ENCODE results near the gene SELENBP1.

Gene SELENBP1

DNA sequence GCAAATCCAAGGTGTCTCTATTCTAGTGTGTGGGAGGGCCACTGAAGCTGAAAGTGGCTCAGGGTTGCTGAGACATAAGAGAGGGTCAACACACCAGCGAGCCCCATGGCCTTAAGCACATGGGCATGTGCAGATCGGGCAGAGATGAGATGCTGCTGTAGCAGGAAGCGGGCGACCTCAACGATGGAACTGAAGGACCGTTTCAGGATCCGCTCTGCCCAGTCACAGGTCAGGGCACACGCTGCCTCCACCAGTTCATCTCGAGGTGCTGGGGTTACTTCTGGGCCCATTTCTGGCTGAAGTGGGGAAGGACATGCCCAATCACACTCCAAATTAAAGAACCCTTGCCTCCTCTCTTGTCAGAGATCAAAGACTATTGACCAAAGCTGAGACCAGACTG, 28.9 kb downstream of the SELENBP1 start:
- Mint-ChIP-seq H3K27ac (peak overlapping the region; percentile 92), H3K4me3 (no peak overlapping the region), H3K27me3 (no peaks in the 10 kb centered on the region), H3K36me3 (peaks cover 38 to 43% of the 10 kb centered on the region in 2 donors), H3K9me3 (no peaks in the 10 kb centered on the region), H3K4me1 (peaks cover 55 to 81% of the 10 kb centered on the region in 2 donors)
- ATAC-seq (replicated peaks) (no peak), DNase-seq (no peak)

DNA sequence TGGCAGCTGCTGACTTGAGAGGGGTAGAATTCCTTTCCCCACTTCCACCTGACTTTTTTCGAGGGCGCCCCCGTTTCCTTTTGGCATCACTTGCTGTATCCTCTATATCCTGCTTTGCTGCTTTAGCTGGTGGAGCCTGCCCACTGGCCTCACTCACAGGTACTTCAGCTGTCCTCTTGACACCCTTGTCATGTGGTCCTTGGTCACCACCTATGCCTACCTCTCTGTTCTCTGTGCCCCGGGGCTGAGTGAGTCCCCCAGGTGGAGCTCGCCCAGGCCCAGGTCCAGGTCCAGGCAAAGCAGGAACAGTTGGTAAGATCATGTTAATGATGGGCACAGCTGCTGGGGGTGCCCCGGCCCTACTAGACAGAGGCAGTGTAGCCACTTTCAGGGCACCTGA, 29.9 kb downstream of the SELENBP1 start:
- no peak for ATAC-seq (replicated peaks)
- H3K27ac Mint-ChIP-seq = peak overlapping the region; percentile 92
- peaks cover 39 to 43% of the 10 kb centered on the region in 2 donors for H3K36me3 Mint-ChIP-seq

DNA sequence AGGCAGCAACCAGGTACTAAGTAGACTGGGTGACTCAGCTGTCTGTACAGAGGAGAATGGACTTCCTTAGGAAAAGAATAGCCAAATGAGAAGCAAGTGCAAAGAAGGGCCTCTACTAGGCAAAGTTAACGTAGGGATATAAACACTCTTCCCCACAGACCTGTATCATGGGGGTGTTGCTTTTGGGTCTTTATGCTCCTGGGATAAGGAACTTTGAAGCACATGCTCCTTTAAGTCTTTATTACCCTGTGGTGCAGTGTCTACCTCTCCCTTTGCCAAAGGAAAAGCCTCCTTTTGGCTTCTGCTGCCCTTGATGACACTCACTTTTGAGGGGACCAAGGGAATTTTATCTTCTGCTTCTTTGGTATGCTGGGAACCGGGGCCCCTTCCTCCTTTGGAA, 30.5 kb downstream of the SELENBP1 start:
- ATAC-seq (replicated peaks) = no peak
- Mint-ChIP-seq H3K27ac (peak overlapping the region; percentile 92), H3K9me3 (no peaks in the 10 kb centered on the region), H3K36me3 (peaks cover 38 to 43% of the 10 kb centered on the region in 2 donors), H3K27me3 (no peaks in the 10 kb centered on the region), H3K4me3 (no peak overlapping the region), H3K4me1 (peaks cover 45 to 70% of the 10 kb centered on the region in 2 donors)
- no peak for DNase-seq

More for the DNA sequence above, 29.9 kb downstream of the SELENBP1 start:
- no peak for DNase-seq
- Mint-ChIP-seq H3K27me3 (no peaks in the 10 kb centered on the region), H3K9me3 (no peaks in the 10 kb centered on the region), H3K4me1 (peaks cover 47 to 74% of the 10 kb centered on the region in 2 donors), H3K4me3 (no peak overlapping the region)

DNA sequence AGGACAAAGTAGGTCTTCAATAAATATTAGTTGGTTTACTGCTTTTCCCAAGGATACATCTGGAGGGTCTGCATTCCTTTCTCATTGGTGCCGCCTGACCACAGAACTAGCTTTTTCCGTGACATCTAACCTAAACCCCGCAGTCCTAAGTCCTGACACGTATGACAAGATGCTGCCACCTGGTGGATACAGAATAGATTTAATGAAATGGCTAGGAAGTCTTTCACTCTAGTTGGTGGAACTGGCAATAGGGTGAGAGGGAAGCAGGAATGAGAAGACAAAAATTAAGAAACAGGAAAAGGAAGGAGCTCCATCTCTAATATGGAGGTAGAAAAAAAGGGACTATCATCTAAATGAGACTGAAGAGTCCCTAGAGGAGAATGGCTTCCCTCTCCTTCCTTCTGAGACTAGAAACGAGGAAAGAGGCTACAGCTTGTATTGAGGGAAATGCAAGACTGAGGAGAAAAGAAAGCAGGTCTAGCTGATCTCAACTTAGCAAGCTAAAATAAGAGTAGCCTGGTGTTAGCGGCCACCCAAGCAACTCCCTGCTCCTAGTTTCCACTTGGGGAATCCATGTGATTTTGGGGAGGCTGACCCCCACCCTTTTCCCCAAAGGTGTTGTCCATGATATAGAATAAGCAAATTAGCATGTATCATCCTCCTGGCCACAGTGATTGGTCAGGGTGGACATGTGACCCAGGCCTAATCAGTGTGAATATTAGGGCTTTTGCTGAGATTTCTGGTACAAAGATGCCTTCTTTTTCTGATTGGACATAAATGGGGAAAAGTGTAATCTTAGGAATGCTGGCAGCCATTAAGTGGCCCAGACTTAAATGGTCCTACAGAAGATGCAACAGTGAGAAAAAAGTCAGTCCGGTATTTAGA, 31.4 kb downstream of the SELENBP1 start:
- Mint-ChIP-seq H3K4me1 (peaks cover 40 to 61% of the 10 kb centered on the region in 2 donors), H3K27ac (peak overlapping the region; percentile 6), H3K9me3 (no peaks in the 10 kb centered on the region), H3K27me3 (no peaks in the 10 kb centered on the region), H3K4me3 (no peak overlapping the region), H3K36me3 (peaks cover 31 to 35% of the 10 kb centered on the region in 2 donors)
- DNase-seq = peak; percentile 23
- ATAC-seq (replicated peaks) = peak; percentile 89

DNA sequence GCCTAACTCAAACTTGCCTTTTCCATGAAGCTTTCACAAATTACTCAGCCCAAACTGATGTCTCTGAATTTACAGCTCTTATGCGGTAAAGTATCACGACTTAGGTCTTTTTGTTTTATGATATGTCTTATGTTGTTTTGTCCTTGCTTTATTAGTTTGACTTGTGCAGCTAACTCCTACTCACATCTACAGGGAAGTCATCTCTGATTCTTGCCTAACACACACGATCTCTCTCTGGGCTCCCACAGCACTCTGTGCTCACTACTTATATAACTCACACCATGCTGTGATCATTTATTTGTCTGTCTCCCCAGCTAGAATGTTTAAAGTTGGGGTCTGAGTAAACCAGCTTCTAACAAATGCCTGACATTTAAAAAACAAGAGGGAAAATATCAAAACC, 35.9 kb downstream of the SELENBP1 start:
- no peaks in the 10 kb centered on the region for H3K9me3 Mint-ChIP-seq
- H3K4me1 Mint-ChIP-seq = peaks cover 8 to 18% of the 10 kb centered on the region in 2 donors
- DNase-seq (no peak), ATAC-seq (replicated peaks) (no peak)
- peaks cover 5 to 6% of the 10 kb centered on the region in 2 donors for H3K36me3 Mint-ChIP-seq
- no peaks in the 10 kb centered on the region for H3K27me3 Mint-ChIP-seq
- H3K27ac Mint-ChIP-seq = no peak overlapping the region
- H3K4me3 Mint-ChIP-seq = no peak overlapping the region

DNA sequence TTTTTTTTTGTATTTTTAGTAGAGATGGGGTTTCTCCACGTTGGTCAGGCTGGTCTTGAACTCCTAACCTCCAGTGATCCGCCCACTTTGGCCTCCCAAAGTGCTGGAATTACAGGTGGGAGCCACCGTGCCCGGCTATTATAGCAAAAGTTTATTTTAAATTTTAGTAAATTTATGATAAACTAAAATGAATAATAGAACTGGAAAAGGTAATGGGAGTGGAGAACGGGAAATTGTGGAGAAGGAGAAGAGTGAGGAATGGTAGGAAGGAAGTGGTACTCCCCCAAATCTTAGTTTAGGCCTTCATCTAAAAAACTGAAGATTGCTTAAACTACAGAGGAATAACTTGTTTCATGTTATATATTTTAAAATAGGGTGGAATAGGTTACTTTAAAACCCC, 37.7 kb downstream of the SELENBP1 start:
- no peaks in the 10 kb centered on the region for H3K27me3 Mint-ChIP-seq
- ATAC-seq (replicated peaks) (no peak), DNase-seq (no peak)
- H3K4me3 Mint-ChIP-seq = no peak overlapping the region
- no peaks in the 10 kb centered on the region for H3K9me3 Mint-ChIP-seq
- peaks cover under 1 to 7% of the 10 kb centered on the region in 2 donors for H3K4me1 Mint-ChIP-seq
- peaks cover 1 to 3% of the 10 kb centered on the region in 2 donors for H3K36me3 Mint-ChIP-seq
- no peak overlapping the region for H3K27ac Mint-ChIP-seq

DNA sequence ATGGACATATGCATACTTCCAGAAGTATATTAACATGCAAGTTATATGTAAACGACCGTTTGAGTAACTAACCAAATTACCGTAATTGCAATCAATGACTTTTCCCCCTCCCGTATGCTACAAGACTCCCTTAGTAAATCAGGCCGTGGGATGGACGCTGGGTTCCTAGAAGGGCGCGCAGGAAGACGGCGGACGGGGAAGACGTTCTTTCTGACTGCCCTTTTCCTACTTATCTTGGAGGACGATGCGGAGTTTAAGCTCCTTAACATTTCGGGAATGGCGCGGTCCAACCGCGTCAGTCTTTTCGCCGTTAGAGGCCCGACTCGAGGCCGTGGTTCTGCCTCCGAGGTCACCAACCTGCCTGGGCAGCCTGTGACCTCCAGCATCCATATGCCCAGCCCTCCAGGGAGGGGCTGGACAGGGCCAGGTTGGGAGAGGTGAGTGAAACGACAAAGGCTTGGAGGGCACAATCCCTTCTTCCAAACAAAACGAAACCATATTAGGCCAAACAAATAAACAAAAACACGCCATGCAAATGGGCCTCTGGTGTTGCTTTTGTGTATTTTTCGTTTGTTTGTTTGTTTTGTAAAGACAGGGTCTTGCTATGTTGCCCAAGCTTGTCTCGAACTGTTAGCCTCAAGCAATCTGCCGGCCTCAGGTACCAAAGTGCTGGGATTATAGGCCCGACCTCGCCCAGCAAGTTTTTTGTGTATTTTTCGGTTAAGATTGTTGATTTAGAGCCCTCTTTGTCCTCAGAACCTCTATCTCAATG, 44.4 kb downstream of the SELENBP1 start:
- no peak for DNase-seq

DNA sequence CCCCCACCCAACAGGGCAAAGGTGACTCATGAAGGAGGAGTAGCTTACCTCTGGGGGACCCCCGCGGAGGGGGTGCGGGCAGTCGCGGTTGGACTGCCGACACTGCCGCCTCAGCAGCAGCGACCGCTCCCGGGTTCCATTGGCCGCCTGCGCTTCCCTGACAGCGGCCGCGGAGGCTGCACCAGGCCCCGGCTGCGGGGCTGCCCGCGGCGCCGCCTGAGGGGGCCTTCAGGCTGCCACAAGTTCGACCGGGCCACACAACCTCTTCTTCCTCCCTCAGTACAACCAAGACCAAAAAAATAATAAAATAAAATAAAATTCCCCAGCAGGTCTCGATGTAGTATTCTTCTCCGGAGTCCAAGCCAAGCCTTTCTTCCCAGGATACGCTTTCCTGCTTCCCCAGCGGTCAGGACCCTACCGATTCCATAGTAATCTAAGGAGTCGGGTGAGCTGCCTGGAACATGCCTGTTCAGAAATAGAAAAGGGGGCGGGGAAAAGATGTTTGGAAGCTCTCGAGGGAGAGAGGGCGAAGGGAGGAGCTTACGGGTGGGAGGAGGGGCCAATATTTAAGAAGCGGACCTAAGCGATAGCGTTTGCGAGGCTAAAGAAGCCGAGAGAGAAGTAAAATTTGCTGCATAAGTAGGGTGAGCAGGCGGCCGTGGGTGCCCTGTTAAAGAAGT, 45.1 kb downstream of the SELENBP1 start, which contains the start of gene PI4KB:
Gene PI4KB, minus strand, starts transcription at position 194 of the 680 bp plus-strand sequence. CDS start 10,935 bp downstream, outside the sequence.
- DNase-seq = peak; percentile 86
- Mint-ChIP-seq H3K9me3 (no peaks in the 10 kb centered on the region), H3K4me3 (peak within 1 kb of the TSS; percentile 92 to 100), H3K27ac (peak within 1 kb of the TSS; percentile 96), H3K36me3 (peaks cover 25 to 35% of the 10 kb centered on the region in 2 donors), H3K27me3 (no peaks in the 10 kb centered on the region), H3K4me1 (peaks cover 28 to 35% of the 10 kb centered on the region in 2 donors)
- ATAC-seq (replicated peaks) = peak; percentile 89 to 92

More for the DNA sequence above, 44.4 kb downstream of the SELENBP1 start:
- Mint-ChIP-seq H3K4me3 (peak overlapping the region; percentile 92 to 100), H3K4me1 (peaks cover 25 to 30% of the 10 kb centered on the region in 2 donors), H3K36me3 (peaks cover 21 to 32% of the 10 kb centered on the region in 2 donors), H3K27me3 (no peaks in the 10 kb centered on the region), H3K9me3 (no peaks in the 10 kb centered on the region), H3K27ac (peak overlapping the region; percentile 96)
- ATAC-seq (replicated peaks) = peak; percentile 19 to 23

DNA sequence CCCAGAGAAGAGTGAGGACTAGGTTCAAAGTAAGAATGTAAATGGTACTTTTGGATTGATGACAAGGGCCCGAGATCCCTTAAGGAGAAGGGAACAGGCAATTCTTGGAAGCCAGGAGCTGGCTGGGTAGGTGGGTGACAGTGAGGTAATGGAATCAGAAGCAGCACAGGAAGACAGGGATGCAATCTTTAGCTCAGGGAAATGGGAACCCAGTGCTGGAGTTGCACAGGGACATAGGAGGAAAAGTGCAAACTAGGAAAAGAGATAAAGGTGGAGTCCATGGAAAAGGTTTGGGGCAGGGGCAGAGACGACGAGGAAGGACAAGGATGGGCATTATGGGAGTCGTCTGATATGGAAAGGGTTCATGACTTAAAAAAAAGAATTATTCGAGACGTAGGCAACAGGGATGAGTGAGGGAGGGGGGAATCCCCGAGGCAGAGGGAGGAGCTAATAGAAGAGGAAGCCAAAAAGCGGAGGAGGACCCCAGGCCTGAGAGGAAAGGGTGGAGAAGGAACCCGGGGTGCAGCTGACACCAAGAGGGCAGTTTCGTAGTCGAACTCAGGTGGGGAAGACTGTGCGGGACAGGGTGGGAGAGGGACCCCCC, 45.8 kb downstream of the SELENBP1 start:
- peaks cover 31 to 40% of the 10 kb centered on the region in 2 donors for H3K4me1 Mint-ChIP-seq

DNA sequence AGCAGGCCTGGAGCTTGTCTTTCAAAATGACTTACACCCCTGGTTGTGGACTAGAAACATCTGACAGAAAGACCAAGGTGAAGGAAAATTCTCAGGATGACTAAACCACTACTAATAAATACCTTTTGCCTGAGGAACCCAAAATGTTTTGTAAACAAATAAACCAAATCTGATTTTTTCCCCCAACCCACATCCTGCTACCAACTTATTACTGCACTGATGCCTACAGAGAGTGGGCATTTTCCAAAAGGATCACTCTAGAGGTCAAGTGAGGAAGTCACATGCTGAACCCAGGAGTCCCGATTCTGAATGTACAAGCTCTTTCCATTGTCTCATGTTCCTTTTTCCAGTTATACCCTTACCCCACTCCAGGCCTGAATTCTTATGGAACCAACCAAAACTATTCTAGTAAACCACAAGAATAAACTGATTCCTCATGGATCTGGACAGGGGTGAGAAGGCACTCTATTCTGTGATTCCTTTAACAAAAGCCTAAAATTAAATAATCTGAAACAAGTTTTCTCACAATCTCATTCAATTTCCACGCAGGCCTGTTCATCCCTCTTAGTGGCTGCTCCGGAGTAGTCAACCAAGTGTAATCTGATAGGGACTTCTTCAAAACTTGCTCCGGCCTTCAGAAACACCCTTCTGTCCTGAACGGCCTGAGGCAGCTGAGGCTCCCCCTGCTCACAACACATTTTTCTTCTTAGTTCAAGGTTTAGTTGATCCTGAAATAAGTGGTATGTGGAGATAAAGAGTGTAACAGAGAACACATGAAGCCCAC, 46.7 kb downstream of the SELENBP1 start:
- Mint-ChIP-seq H3K27me3 (no peaks in the 10 kb centered on the region), H3K4me3 (peak overlapping the region; percentile 92 to 100), H3K36me3 (peaks cover 29 to 42% of the 10 kb centered on the region in 2 donors), H3K9me3 (no peaks in the 10 kb centered on the region), H3K4me1 (peaks cover 33 to 43% of the 10 kb centered on the region in 2 donors), H3K27ac (peak overlapping the region; percentile 96)
- no peak for ATAC-seq (replicated peaks)
- no peak for DNase-seq

More for the DNA sequence above, 45.8 kb downstream of the SELENBP1 start:
- H3K9me3 Mint-ChIP-seq = no peaks in the 10 kb centered on the region
- H3K36me3 Mint-ChIP-seq = peaks cover 28 to 40% of the 10 kb centered on the region in 2 donors
- peak overlapping the region; percentile 96 for H3K27ac Mint-ChIP-seq
- peak; percentile 74 to 79 for ATAC-seq (replicated peaks)
- peak overlapping the region; percentile 92 to 100 for H3K4me3 Mint-ChIP-seq
- DNase-seq = peak; percentile 55
- no peaks in the 10 kb centered on the region for H3K27me3 Mint-ChIP-seq

DNA sequence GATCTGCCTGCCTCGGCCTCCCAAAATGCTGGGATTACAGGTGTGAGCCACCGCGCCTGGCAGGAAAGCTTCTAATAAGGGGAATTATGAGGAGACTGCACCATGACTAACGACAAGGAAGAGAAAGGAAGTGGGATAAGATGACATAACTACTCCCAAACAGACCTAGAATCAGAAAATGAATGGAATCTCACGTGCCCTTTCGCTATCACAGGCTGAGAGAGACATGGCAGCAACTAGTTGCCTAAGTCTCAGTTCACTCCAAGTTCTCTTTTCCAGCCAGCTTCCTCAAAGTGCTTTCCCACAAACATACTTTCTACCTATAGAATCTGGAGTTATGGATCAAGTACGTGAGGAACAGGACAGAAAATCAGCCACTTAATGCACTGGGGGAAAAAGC, 47.3 kb downstream of the SELENBP1 start:
- H3K36me3 Mint-ChIP-seq = peaks cover 29 to 48% of the 10 kb centered on the region in 2 donors
- H3K4me3 Mint-ChIP-seq = peak overlapping the region in 1 of 2 donors; percentile 32
- no peaks in the 10 kb centered on the region for H3K27me3 Mint-ChIP-seq
- DNase-seq = no peak
- H3K4me1 Mint-ChIP-seq = peaks cover 33 to 49% of the 10 kb centered on the region in 2 donors
- H3K9me3 Mint-ChIP-seq = no peaks in the 10 kb centered on the region
- no peak overlapping the region for H3K27ac Mint-ChIP-seq
- no peak for ATAC-seq (replicated peaks)

DNA sequence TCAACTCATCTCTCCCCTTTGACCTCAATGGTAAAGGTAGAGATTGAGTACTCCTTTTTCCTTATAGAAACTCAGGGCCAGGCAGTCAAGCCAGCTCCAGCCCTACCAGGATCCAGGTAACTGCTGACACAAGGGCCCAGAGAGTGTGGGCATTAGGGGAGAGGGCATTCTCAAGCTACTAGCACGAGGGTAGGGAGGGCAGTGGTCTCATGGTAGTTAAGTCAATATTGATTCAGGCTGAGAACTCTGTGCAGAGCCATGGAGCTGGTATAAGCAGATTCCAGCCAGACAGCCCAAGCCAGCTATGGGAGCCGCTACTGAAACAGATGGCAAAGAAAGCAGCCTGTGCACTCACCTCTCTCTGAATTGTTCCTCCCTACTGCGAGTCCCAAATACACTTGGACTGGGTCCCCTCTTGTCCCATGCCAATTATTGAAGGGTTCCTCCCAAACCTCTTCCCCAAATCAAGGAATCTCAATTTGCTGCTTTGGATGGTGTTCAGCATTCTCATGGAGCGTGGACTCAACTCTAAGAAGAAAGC, 48.0 kb downstream of the SELENBP1 start:
- no peak overlapping the region for H3K27ac Mint-ChIP-seq
- peaks cover 29 to 50% of the 10 kb centered on the region in 2 donors for H3K36me3 Mint-ChIP-seq
- DNase-seq (no peak), ATAC-seq (replicated peaks) (no peak)
- H3K27me3 Mint-ChIP-seq = no peaks in the 10 kb centered on the region
- no peak overlapping the region for H3K4me3 Mint-ChIP-seq
- H3K9me3 Mint-ChIP-seq = no peaks in the 10 kb centered on the region
- peaks cover 33 to 53% of the 10 kb centered on the region in 2 donors for H3K4me1 Mint-ChIP-seq

DNA sequence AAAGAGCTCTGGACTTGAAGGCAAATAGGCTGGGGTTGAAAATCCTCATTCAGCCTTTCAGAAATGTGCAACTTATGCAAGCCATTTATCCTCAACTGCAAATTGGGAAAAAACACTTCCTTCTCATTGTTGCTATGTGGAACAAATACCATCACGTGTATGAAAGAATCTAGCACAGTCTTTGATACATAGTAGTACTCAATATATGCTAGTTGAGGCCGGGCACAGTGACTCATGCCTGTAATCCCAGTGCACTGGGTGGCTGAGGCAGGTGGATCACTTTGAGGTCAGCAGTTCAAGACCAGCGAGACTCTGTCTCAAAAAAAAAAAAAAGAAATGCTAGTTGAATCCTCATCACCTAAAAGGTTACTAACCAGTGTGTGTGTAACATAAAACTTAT, 53.5 kb downstream of the SELENBP1 start:
- no peak overlapping the region for H3K4me3 Mint-ChIP-seq
- ATAC-seq (replicated peaks) (no peak), DNase-seq (no peak)
- H3K27me3 Mint-ChIP-seq = no peaks in the 10 kb centered on the region
- H3K9me3 Mint-ChIP-seq = no peaks in the 10 kb centered on the region
- H3K27ac Mint-ChIP-seq = no peak overlapping the region
- H3K4me1 Mint-ChIP-seq = peaks cover 13 to 46% of the 10 kb centered on the region in 2 donors
- H3K36me3 Mint-ChIP-seq = peaks cover 29 to 51% of the 10 kb centered on the region in 2 donors
